Panc1 (cell line): ENCODE data around the gene TLK1.

Source experiments
- CTCF ChIP-seq: fragments of 450-650 bp; IDR thresholded peaks from 2 replicates; pipeline ENCODE4 v1.5.1; 2017; ENCODE audit warnings: mild to moderate bottlenecking
- POLR2AphosphoS5 ChIP-seq: IDR thresholded peaks from 2 replicates; pipeline ENCODE4 v1.6.1; 2012; ENCODE audit warnings: mild to moderate bottlenecking, low read depth, low read length, moderate library complexity
- REST ChIP-seq, 2 experiments: IDR thresholded peaks; 2 replicates each; pipeline ENCODE4 v1.6.1; 2011 to 2012; ENCODE audit warnings: low read depth in 2 of 2, control low read depth in 1 of 2, low read length in 1 of 2, mild to moderate bottlenecking in 1 of 2, moderate library complexity in 1 of 2; ENCODE audit not compliant: insufficient read depth in 1 of 2

GRCh38 chr2:171034315-171034714 is 126.4 kb downstream of the TLK1 start:
- TF ChIP-seq CTCF (no peak), REST (IDR thresholded peaks at IDR 0.05; ENCODE audit: insufficient read depth in 1 of 2, low read depth in 2 of 2, low read length in 1 of 2) (no peak), POLR2AphosphoS5 (no peak)
